ENCODE results near the gene PLXNA3.
"Not testable (repeated sequence)": the region's sequence is repeated elsewhere in the genome, so short reads cannot be mapped to it uniquely, and the experiment has no call there.

The PLXNA3 gene

DNA sequence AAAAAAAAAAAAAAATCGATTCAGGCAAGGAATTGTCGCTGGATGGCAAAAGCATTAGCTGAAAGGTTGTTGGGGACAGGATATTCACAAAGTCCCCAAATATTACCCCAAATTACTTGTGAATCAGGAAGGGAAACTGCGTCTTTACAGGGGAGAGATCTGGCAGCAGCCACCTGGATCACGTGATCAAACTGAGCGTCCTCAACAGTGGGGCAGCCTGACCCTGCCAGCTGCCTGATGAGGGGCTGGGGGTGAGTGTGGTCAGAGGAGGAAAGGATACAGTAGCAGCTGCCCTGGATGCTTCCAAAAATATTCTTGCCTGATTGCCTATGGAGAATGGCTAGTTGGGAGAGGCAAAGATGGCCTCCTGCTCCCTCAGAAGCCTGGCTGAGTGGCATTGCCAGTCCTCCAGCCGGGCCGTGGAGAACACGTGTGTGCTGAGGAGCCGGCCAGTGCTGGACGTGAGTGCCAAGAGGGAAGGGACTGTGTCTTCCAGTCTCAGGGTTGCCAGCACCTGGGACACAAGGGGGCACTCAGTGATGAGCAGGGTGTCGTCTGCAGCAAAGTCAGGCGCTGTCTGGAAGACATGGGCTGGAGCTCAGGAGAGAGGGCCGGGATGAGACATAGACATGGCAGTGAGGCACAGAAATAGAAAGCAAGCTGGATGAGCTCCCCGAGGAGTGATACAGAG lies 24.0 kb downstream of the PLXNA3 start:
- DNase-seq, result no peak

DNA sequence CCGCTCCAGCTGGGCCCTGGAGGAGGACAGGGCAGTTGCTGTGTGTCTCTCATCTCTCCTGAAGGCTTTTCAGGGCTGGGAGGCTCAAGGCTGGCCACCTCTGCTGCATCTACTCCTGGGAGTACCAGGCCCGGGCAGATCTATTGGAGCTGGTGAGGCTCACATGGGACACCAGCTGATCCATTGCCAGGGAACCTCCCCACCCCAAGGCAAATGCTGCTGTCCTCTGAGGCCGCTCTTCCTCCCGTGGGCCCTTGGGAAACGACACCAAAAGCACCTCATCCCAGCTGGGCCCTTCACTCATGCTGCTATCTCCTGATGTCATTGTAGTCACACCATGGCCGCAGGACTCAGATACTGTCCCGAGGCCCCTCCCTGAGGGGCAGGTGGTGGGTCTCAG lies 24.7 kb downstream of the PLXNA3 start:
- no peak for DNase-seq

DNA sequence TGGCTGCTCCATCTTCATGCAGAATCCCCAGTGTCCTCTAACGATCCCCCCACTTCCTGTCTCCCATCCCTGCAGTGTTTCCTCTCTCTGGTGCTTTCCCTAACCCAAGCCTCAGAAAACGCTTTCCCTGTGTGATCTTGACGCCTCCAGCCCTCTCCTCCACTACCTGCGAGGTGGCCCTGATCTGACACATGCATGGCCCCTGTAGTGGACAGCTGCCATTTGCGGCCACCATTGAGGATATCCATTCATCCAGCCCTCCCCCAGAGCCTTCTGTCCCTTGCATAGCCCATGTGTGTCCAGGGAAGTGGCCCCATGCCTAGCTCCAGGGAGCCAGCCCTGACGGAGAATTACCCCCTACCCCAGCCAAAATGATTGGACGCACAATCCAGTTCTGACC lies 25.2 kb downstream of the PLXNA3 start:
- DNase-seq, result no peak

DNA sequence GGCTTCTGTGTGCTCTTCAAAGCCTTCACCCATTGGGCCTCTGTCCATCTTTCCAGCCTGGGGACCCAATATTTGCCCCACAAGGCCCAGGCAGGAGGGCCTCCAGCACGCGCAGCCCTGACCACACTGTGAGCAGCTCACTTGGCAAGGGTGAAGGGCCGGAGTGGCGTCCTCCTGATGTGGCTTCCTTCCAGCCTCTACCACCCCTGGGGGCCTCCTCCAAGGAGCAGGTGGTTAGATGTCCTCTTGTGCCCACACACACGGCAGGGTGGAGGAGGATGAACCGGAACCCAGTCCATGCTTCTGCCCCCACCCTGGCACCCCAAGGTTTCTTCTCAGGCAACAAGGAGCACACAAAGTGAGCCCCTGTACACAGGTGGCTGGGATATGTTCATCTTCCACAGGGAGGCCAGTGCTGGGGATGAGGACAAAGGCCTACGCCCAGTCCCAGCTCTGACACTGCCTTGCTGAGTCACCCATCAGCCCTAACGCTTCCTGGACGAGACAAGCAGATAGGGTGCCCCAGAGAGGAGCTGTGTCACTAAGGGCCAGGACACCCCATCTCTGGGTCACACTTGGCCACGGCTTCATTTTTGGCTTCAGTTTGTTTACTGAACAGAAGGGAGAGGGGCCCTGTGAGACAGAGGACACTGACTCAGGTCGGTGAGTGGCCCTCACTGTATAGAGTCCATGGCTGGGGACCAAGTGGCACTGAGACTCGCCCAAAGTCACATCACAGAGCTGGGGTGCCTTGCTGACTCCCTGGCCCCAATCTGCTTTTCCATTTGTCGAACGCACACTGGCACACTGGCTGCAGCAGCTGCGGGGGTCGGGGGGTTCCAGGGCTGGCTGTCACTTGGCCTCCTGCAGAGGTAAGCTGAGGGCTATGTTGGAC lies 26.4 kb downstream of the PLXNA3 start:
- DNase-seq, result no peak

GRCh38 chrX:154485150-154486051 lies 27.3 kb downstream of the PLXNA3 start:
- DNase-seq, result no peak

- DNase-seq, result no peak
Measured at GRCh38 chrX:154486052-154486395, 27.9 kb downstream of the PLXNA3 start.

DNA sequence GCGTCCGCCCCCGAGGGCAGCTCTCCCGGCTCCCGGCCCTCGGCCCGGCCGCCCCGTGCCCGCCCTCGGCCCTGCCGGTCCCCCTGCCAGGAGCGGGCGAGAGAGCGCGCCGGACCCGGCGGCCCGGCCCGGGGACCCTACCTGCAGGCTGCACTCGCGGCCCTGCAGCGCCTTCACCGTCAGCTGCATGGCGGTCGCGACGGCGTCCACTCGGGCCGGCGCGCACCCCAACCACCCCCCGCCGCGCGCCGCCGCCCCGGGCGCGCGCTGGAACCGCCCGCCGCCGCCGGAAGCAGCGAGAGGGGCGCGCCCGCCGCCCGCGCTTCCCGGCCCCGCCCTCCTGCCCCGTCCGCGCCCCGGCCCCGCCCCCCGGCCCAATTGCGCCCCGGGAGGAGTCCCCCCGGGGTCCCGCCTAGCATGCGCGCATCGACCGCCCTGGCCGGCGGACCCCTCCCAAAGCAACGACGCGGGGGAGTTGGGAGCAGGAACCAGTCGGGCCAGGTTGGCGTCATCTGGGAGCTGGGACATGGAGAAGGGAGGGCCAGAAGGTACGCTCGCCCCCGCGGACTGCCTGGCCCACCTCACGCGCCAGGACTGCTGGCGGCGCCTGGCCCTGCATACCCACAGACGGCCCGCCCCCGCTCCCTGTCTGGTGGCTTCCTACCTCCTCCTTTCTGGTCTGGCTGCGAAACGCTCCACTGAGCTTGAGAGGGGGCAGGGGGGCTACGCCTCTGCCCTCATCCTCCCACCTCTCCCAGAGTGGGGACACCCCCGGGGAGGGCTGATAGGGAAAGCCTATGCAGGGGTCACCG lies 28.5 kb downstream of the PLXNA3 start, which contains the start of gene UBL4A:
UBL4A (minus strand) TSS at position 220 of the 812 bp plus-strand sequence; CDS start at position 189, 31 bp downstream.
- DNase-seq, result peak; percentile 5

DNA sequence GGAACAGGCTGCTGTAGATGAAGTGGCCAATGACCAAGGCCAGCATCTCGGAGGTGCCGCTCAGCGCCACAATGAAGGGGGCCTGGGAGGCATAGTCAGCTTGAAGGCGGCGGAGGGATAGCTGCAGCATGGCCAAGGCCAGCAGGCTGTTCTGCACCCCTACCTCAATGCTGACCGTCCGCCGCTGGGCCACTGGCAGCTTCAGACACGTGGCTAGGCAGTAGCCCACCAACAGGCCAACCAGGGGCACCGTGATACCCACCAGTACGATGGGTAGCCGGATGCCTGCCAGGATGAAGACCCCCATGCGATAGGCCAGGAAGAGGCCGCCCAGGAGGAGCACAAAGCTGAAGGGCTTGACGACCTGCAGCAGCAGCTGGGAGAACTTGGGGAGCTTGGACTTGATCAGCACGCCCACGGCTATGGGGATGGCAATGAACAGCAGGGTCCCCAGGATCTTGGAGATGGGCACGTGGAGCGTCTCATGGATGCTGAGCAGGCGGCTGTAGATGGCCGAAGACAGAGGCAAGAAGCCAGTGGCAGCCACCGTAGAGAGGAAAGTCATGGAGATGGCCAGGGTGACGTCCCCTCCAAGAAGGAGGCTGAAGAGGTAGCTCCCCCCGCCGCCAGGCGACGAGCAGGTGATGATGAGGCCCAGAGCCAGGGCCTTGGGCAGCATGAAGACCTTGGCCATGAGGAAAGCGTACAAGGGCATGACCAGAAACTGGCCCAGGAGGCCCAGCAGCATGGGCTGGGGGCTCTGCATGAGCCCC lies 29.6 kb downstream of the PLXNA3 start:
- DNase-seq, result no peak

DNA sequence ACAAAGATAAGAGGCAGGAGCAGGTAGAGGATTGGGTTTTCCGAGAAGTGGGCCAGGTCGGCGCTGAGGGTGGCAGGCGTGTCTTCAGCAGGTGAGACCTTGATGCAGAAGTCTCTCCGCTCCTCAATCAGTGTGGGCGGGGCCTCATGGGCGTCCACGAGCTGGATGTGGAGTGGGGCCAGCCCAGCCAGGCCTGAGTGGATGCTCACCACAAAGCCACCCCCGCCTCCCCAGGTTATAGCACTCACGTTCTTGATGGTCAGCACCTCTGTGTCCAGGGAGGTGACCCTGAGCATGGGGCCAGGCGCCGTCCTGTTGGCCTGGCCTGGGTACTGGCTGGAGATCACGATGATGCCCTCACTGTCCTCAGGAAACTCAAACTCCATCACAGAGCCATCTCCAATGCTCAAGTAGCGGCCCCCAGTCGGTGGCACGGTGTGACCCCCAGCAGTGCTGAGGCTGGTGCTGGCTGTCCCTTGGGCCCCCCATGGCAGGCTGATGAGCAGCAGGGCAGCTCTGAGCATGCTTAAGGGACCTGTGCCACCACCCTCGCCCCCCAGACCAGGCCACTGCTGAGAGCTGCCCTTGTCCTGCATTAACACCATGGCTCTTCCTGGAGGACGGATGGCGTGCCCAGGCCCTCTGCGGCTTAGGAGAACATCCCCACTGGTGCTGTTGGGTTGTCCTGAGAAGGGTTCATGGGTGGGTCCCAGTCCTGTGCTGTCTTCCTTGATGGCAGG lies 30.4 kb downstream of the PLXNA3 start:
- no peak for DNase-seq

GRCh38 chrX:154489182-154489581 lies 31.1 kb downstream of the PLXNA3 start:
- DNase-seq, result no peak

- no peak for DNase-seq
Measured at GRCh38 chrX:154490021-154490413, 31.9 kb downstream of the PLXNA3 start.

- peak; percentile 77 for DNase-seq
Measured at GRCh38 chrX:154490414-154491083, 32.5 kb downstream of the PLXNA3 start, which contains the start of gene SLC10A3. Gene SLC10A3, minus strand, starts transcription at chrX:154490629. Its CDS starts 1,689 bp downstream, at chrX:154488940.

- DNase-seq, result no peak
Measured at GRCh38 chrX:154494715-154495114, 36.6 kb downstream of the PLXNA3 start.

DNA sequence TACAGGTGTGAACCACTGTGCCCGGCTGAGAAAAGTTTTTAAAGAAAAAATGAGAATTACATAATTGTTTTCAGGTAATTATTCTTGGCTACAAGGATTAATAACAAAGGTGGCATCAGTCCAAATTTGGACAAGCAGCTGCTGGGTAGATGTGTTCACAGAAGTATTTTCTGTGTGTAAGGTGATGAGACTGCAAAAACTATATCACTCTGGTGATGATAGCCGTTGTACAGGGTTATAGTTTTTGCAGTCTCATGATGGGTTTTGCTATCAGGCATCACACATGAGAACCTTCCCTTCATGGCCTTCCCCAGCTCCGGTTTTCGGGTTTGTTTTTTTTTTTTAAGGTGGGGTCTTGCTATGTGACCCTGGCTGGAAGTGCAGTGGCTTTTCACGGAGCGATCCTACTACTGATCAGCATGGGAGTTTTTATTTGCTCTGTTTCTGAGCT lies 37.4 kb downstream of the PLXNA3 start:
- no peak for DNase-seq

GRCh38 chrX:154496591-154497137 lies 38.6 kb downstream of the PLXNA3 start:
- not testable (repeated sequence) for DNase-seq

GRCh38 chrX:154501423-154501822 lies 43.3 kb downstream of the PLXNA3 start:
- not testable (repeated sequence) for DNase-seq

GRCh38 chrX:154502098-154502497 lies 44.0 kb downstream of the PLXNA3 start:
- no peak for DNase-seq

- DNase-seq, result no peak
Measured at GRCh38 chrX:154502989-154503388, 44.9 kb downstream of the PLXNA3 start.

GRCh38 chrX:154505734-154506133 lies 47.7 kb downstream of the PLXNA3 start:
- no peak for DNase-seq

Data from NCI-H1694 (cell line).